ENCODE results near the gene DNAI4.
"Not testable (repeated sequence)": the region's sequence is repeated elsewhere in the genome, so short reads cannot be mapped to it uniquely, and the experiment has no call there.

The DNAI4 gene

GRCh38 chr1:66919063-66919462, 5.6 kb downstream of the DNAI4 start:
- no peak for TF ChIP-seq CTCF (IDR thresholded peaks at IDR 0.05; ENCODE audit: borderline replicate concordance, insufficient read depth, low read depth, low read length)
- no peak overlapping the region for H3K4me3 ChIP-seq (ENCODE audit: low read depth, low read length)

- no peak for TF ChIP-seq CTCF (IDR thresholded peaks at IDR 0.05; ENCODE audit: borderline replicate concordance, insufficient read depth, low read depth, low read length)
- no peak overlapping the region for H3K4me3 ChIP-seq (ENCODE audit: low read depth, low read length)
Observed at GRCh38 chr1:66917476-66917875, 7.2 kb downstream of the DNAI4 start.

GRCh38 chr1:66916320-66916719, 8.3 kb downstream of the DNAI4 start:
- no peak for TF ChIP-seq CTCF (IDR thresholded peaks at IDR 0.05; ENCODE audit: borderline replicate concordance, insufficient read depth, low read depth, low read length)

GRCh38 chr1:66915203-66915602, 9.5 kb downstream of the DNAI4 start:
- H3K4me3 ChIP-seq (ENCODE audit: low read depth, low read length): not testable (repeated sequence)

More at GRCh38 chr1:66916320-66916719, 8.3 kb downstream of the DNAI4 start:
- no peak overlapping the region for H3K4me3 ChIP-seq (ENCODE audit: low read depth, low read length)

GRCh38 chr1:66893712-66894111, 30.9 kb downstream of the DNAI4 start:
- no peak overlapping the region for H3K4me3 ChIP-seq (ENCODE audit: low read depth, low read length)
- no peak for TF ChIP-seq CTCF (IDR thresholded peaks at IDR 0.05; ENCODE audit: borderline replicate concordance, insufficient read depth, low read depth, low read length)

GRCh38 chr1:66890621-66891020, 34.0 kb downstream of the DNAI4 start:
- H3K4me3 ChIP-seq (ENCODE audit: low read depth, low read length): no peak overlapping the region
- TF ChIP-seq CTCF (IDR thresholded peaks at IDR 0.05; ENCODE audit: borderline replicate concordance, insufficient read depth, low read depth, low read length): no peak

GRCh38 chr1:66889030-66889429, 35.6 kb downstream of the DNAI4 start:
- no peak overlapping the region for H3K4me3 ChIP-seq (ENCODE audit: low read depth, low read length)
- no peak for TF ChIP-seq CTCF (IDR thresholded peaks at IDR 0.05; ENCODE audit: borderline replicate concordance, insufficient read depth, low read depth, low read length)

GRCh38 chr1:66876664-66877063, 48.0 kb downstream of the DNAI4 start:
- no peak for TF ChIP-seq CTCF (IDR thresholded peaks at IDR 0.05; ENCODE audit: borderline replicate concordance, insufficient read depth, low read depth, low read length)

More at GRCh38 chr1:66876664-66877063, 48.0 kb downstream of the DNAI4 start:
- no peak overlapping the region for H3K4me3 ChIP-seq (ENCODE audit: low read depth, low read length)

Measured in GM12875 (cell line).